Stromal cell of bone marrow (primary cell): ENCODE measurements around the gene TBC1D16.
A peak's percentile ranks its signal among the peaks of the same experiment; 100 is the strongest.
"Not testable (repeated sequence)": the region's sequence is repeated elsewhere in the genome, so short reads cannot be mapped to it uniquely, and the experiment has no call there.

Experiments used
- DNase-seq: peaks from one replicate; pipeline ENCODE4 v3.0.0-alpha.2; 2012; ENCODE audit warnings: low read depth

TBC1D16 gene

GRCh38 chr17:79974566-79975497 lies 60.8 kb downstream of the TBC1D16 start:
- DNase-seq: no peak

DNA sequence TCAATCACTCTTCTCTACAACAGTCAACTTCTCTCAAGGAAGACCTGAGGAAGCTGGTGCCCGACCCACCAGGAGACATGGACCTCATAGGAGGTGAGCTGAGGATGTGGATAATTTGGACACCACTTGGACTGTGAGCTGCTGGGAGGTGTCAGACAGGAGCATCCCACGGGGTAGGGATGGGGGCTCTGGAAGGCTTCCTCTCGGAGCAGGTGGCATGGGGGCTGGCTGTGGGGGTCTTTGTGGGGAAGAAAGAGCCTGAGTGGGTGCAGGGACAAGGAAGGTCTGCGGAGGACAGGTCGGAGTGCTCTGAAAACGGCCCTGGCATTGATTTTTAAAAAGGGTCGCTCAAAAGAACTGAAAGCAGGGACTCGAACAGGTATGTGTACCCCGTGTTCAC lies 64.0 kb downstream of the TBC1D16 start:
- DNase-seq: no peak

DNA sequence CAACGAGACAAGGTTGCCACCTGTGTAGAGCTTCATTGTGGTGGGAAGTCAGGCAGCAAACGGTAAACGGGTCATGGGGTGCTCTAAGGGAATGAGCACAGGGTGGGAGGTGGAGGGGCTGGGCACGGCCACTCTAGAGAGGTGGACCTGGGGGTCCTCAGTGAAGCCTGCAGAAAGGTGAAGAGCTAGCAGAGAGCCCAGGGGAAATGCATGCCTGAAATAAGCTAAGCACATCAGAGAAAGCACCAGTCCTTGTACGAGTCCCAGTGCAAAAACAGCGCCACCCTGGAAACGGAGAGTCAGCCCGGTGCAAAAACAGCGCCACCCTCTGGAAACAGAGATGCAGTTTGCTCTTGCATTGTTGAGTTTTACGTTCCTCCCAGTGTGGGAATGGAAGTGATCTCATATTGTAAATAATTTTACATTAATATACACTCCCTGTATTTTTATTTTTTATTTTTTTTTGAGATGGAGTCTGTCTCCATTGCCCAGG lies 65.0 kb downstream of the TBC1D16 start:
- DNase-seq: no peak

GRCh38 chr17:79969906-79970305 lies 65.8 kb downstream of the TBC1D16 start:
- DNase-seq: no peak

DNA sequence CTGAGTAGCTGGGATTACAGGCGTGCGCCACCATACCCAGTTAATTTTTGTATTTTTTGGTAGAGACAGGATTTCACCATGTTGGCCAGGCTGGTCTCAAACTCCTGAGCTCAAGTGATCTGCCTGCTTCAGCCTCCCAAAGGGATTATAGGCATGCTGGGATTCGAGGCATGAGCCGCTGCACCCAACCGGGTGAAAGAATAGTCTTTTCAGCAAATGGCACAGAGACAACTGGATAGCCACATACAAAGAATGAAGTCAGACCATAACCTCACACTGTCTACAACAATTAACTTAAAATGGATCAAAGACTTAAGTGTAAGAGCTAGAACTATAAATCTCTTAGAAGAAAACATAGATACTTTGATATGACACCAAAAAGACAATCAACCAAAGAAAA lies 67.6 kb downstream of the TBC1D16 start:
- DNase-seq: no peak

DNA sequence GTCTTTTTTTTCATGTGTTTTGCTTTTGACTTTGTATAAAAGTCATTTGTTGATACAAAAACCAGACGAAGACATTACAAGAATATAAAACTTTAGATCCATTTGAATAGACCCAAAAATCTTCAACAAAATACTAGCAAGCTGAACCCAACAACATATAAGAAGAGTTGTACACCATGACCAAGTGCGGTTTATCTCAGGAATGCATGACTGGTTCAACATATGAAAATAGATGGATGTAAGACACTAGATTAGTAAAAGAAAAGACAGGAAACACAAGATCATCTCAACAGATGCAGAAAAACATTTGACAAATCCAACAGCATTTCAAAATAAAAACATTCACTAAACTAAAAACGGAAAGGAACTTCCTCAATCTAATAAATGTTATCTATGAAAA lies 69.0 kb downstream of the TBC1D16 start:
- no peak for DNase-seq

- no peak for DNase-seq
These were observed 69.9 kb downstream of the TBC1D16 start for GRCh38 chr17:79965806-79966205.

DNA sequence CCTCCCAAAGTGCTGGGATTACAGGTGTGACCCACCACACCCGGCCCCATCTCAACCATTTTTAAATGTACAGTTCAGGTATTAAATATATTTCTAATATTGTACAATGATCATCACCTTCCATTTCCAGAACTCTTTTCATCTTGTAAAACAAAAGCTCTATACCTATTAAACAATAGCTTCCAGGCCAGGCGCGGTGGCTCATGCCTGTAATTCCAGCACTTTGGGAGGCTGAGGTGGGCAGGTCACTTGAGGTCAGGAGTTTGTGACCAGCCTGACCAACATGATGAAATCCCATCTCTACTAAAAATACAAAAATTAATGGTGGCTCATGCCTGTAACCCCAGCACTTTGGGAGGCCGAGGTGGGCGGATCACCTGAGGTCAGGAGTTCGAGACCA lies 73.2 kb downstream of the TBC1D16 start:
- DNase-seq: not testable (repeated sequence)

GRCh38 chr17:79961567-79961966 lies 74.1 kb downstream of the TBC1D16 start:
- DNase-seq: not testable (repeated sequence)

GRCh38 chr17:79960788-79961522 lies 74.7 kb downstream of the TBC1D16 start:
- DNase-seq: no peak

- DNase-seq: no peak
These were observed 76.6 kb downstream of the TBC1D16 start for GRCh38 chr17:79959042-79959441.

- DNase-seq: no peak
These were observed 78.8 kb downstream of the TBC1D16 start for GRCh38 chr17:79956853-79957252.

GRCh38 chr17:79956441-79956735 lies 79.3 kb downstream of the TBC1D16 start:
- DNase-seq: not testable (repeated sequence)

DNA sequence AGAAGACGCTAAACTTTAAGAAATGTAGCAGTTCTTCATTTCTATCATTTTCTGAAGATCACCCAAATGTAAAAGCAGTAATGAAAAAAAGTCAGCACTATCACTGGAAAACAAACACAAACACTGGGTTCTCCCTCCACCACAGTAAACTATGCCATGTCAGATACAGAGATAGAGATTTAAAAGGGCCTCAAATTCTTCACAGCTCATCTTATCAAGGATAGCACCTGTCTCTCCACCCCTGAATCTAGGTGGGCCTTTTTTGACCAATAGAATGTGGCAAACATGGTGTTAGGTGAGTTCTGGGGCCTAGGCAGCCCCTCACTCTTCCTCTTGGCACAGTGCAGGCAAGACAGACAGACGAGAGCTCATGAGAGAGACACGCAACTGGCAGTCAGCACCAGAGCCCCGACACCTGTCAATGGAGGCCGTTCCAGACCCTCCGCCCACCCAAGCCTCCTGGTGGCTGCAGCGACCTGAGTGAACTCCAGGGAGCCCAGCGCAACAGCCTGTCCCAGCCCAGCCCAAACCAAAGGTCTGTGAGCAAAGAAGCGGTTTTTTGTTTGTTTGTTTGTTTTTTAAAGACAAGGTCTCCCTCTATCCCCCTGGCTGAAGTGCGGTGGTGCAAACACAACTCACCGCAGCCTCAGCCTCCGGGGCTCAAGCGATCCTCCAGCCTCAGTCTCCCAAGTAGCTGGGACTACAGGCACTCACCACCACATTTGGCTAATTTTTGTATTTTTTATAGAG lies 79.8 kb downstream of the TBC1D16 start:
- no peak for DNase-seq

GRCh38 chr17:79955167-79955549 lies 80.5 kb downstream of the TBC1D16 start:
- DNase-seq: no peak

DNA sequence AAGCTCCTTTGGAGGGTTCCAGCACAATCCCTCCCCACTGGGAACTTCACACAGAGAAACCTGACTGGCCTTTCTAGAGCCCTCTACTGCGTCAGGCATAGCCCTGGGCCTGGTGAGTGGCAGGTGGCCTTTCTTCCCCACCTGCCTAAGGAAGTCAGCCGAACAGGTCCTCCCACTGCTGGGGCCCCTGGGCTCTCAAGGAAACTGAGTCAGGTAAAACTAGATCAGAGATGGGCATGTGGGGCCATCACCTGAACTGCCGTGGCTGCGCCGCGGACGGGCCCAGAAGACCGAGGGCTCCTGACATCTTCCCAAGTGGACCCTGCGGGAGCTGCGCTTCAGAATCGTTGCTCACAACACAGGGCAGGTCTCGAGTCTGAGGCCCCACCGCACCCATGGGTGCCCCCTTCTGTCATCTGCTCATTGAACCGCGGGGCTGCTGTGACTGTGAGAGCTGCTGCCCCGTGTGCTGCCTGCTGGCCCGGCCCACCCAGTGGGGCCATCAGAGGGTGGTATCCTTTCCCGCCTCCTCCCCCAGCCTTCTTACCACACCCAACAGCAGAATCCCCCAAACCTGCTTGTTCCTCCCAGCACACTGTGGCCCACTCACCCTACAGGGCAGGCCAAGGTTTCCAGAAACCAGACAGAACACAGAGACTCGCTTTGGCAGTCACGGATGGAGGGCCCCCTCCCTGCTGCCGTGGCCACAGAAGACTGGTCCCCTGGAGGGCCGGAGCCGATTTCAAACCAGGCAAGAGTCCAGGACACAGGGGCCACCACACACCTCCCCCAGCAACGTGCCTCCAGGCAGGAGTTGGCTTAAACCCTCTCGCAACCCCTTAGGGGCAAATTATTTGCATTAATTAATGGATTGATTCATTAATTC lies 81.1 kb downstream of the TBC1D16 start:
- no peak for DNase-seq

GRCh38 chr17:79953335-79953734 lies 82.3 kb downstream of the TBC1D16 start:
- no peak for DNase-seq

DNA sequence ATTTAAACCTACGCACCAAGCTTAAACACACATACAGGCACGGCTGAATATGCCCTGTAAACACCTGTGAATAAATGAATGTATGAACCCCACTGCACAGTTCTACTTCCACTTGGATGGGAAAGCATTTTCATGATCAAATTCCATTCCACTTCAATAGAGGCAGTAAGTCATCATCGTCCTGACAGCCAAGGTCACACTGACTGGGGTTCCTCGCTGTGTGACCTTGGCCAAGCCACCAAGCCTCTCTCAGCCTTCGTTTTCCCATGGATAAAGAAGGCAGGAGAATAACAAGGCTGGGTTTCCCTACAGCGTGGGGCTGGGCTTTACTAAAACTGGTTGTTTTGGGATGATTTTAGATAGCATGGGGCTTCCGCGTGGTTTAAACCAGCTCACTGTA lies 82.8 kb downstream of the TBC1D16 start:
- no peak for DNase-seq

GRCh38 chr17:79952265-79952877 lies 83.3 kb downstream of the TBC1D16 start:
- no peak for DNase-seq

GRCh38 chr17:79951361-79952264 lies 84.1 kb downstream of the TBC1D16 start:
- peak; percentile 43 for DNase-seq
